ENCODE measurements around the gene CES3.

CES3 gene

GRCh38 chr16:66961065-66961744 lies at the start of gene CES3:
Gene CES3 (plus strand): TSS chr16:66961266. CDS start chr16:66961308, 42 bp downstream.
- peak; percentile 72 for DNase-seq (ENCODE audit: low read depth)

- no peak for DNase-seq (ENCODE audit: low read depth)
These were observed 49.3 kb upstream of the CES3 start for GRCh38 chr16:66911801-66912200.

- no peak for DNase-seq (ENCODE audit: low read depth)
These were observed 48.0 kb upstream of the CES3 start for GRCh38 chr16:66913081-66913480.

- no peak for DNase-seq (ENCODE audit: low read depth)
These were observed 47.4 kb upstream of the CES3 start for GRCh38 chr16:66913711-66914110.

- no peak for DNase-seq (ENCODE audit: low read depth)
These were observed 46.5 kb upstream of the CES3 start for GRCh38 chr16:66914541-66914940.

GRCh38 chr16:66915041-66915440 lies 46.0 kb upstream of the CES3 start:
- no peak for DNase-seq (ENCODE audit: low read depth)

- DNase-seq (ENCODE audit: low read depth) = no peak
These were observed 44.5 kb upstream of the CES3 start for GRCh38 chr16:66916518-66916917.

GRCh38 chr16:66917741-66918140 lies 43.3 kb upstream of the CES3 start:
- DNase-seq (ENCODE audit: low read depth) = no peak

GRCh38 chr16:66918355-66918754 lies 42.7 kb upstream of the CES3 start:
- no peak for DNase-seq (ENCODE audit: low read depth)

- no peak for DNase-seq (ENCODE audit: low read depth)
These were observed 42.1 kb upstream of the CES3 start, which contains the start of gene CDH16 for GRCh38 chr16:66918803-66919568. Gene CDH16 (minus strand): TSS chr16:66918885. CDS start chr16:66918065, 820 bp downstream.

GRCh38 chr16:66919569-66920298 lies 41.3 kb upstream of the CES3 start:
- DNase-seq (ENCODE audit: low read depth) = no peak

GRCh38 chr16:66920299-66920590 lies 40.8 kb upstream of the CES3 start:
- no peak for DNase-seq (ENCODE audit: low read depth)

GRCh38 chr16:66920924-66921680 lies 40.0 kb upstream of the CES3 start:
- DNase-seq (ENCODE audit: low read depth) = no peak

GRCh38 chr16:66921729-66922450 lies 39.2 kb upstream of the CES3 start:
- no peak for DNase-seq (ENCODE audit: low read depth)

- DNase-seq (ENCODE audit: low read depth) = peak; percentile 50
These were observed 37.8 kb upstream of the CES3 start for GRCh38 chr16:66923247-66923731.

GRCh38 chr16:66923866-66924265 lies 37.2 kb upstream of the CES3 start:
- DNase-seq (ENCODE audit: low read depth) = no peak

- DNase-seq (ENCODE audit: low read depth) = no peak
These were observed 36.3 kb upstream of the CES3 start for GRCh38 chr16:66924527-66925321.

- DNase-seq (ENCODE audit: low read depth) = no peak
These were observed 35.7 kb upstream of the CES3 start, which contains the start of gene RRAD for GRCh38 chr16:66925322-66925840. Gene RRAD (minus strand): TSS chr16:66925535. CDS start chr16:66925179, 356 bp downstream.

- no peak for DNase-seq (ENCODE audit: low read depth)
These were observed 34.7 kb upstream of the CES3 start for GRCh38 chr16:66926171-66926947.
